Measurements from ENCODE around the gene CBY3. TPM values are rescaled to one million over a fixed set of nuclear protein-coding genes. Genes with fewer than 3 reads are reported as not detected.

CBY3 gene
- total RNA-seq, result not detected

- no peak within 1 kb of the TSS for H3K4me3 ChIP-seq
- DNase-seq (ENCODE audit: low spot score in 2 of 2), result no peak
- no peaks in the 10 kb centered on the region for H3K9me3 ChIP-seq
- peaks cover 30% of the 10 kb centered on the region for H3K4me1 ChIP-seq
- no peaks in the 10 kb centered on the region for H3K27me3 ChIP-seq
- no peak within 1 kb of the TSS for H3K27ac ChIP-seq
- TF ChIP-seq POLR2AphosphoS5 (IDR thresholded peaks at IDR 0.05) (no peak), POLR2A (IDR thresholded peaks at IDR 0.05) (no peak), CTCF (IDR thresholded peaks at IDR 0.05) (no peak), EP300 (IDR thresholded peaks at IDR 0.05) (no peak)
- WGBS, result 94% methylated on average over 5 of the region's 5 CpGs
- H3K36me3 ChIP-seq, result no peaks in the 10 kb centered on the region
Measured at GRCh38 chr5:179680780-179681401, at the start of gene CBY3. Gene CBY3, minus strand, starts transcription at chr5:179681034. Its CDS starts 116 bp downstream, at chr5:179680918.

GRCh38 chr5:179730356-179730755 is 49.5 kb upstream of the CBY3 start:
- DNase-seq (ENCODE audit: low spot score in 2 of 2), result no peak
- H3K36me3 ChIP-seq, result peaks cover 45% of the 10 kb centered on the region
- 68% methylated on average over 3 of the region's 3 CpGs for WGBS
- no peaks in the 10 kb centered on the region for H3K9me3 ChIP-seq
- peaks cover 25% of the 10 kb centered on the region for H3K4me1 ChIP-seq
- TF ChIP-seq POLR2AphosphoS5 (IDR thresholded peaks at IDR 0.05) (no peak), EP300 (IDR thresholded peaks at IDR 0.05) (no peak), CTCF (IDR thresholded peaks at IDR 0.05) (no peak), POLR2A (IDR thresholded peaks at IDR 0.05) (no peak)
- no peak overlapping the region for H3K4me3 ChIP-seq
- no peaks in the 10 kb centered on the region for H3K27me3 ChIP-seq
- H3K27ac ChIP-seq, result no peak overlapping the region

GRCh38 chr5:179729727-179730126 is 48.9 kb upstream of the CBY3 start:
- H3K36me3 ChIP-seq, result peaks cover 52% of the 10 kb centered on the region
- no peak overlapping the region for H3K27ac ChIP-seq
- TF ChIP-seq POLR2A (IDR thresholded peaks at IDR 0.05), result no peak
- TF ChIP-seq CTCF (IDR thresholded peaks at IDR 0.05), result no peak
- no peak for TF ChIP-seq EP300 (IDR thresholded peaks at IDR 0.05)
- no peak for TF ChIP-seq POLR2AphosphoS5 (IDR thresholded peaks at IDR 0.05)
- no peaks in the 10 kb centered on the region for H3K27me3 ChIP-seq
- no peak for DNase-seq (ENCODE audit: low spot score in 2 of 2)
- 76% methylated on average over 3 of the region's 3 CpGs for WGBS
- H3K4me3 ChIP-seq, result no peak overlapping the region
- H3K9me3 ChIP-seq, result no peaks in the 10 kb centered on the region
- H3K4me1 ChIP-seq, result peaks cover 20% of the 10 kb centered on the region

GRCh38 chr5:179729303-179729702 is 48.5 kb upstream of the CBY3 start:
- Histone ChIP-seq H3K4me1 (peaks cover 15% of the 10 kb centered on the region), H3K36me3 (peaks cover 56% of the 10 kb centered on the region), H3K27me3 (no peaks in the 10 kb centered on the region), H3K9me3 (no peaks in the 10 kb centered on the region), H3K4me3 (no peak overlapping the region), H3K27ac (no peak overlapping the region)
- no peak for DNase-seq (ENCODE audit: low spot score in 2 of 2)
- WGBS, result 91% methylated on average over 4 of the region's 4 CpGs
- no peak for TF ChIP-seq CTCF (IDR thresholded peaks at IDR 0.05)
- no peak for TF ChIP-seq POLR2AphosphoS5 (IDR thresholded peaks at IDR 0.05)
- TF ChIP-seq POLR2A (IDR thresholded peaks at IDR 0.05), result no peak
- TF ChIP-seq EP300 (IDR thresholded peaks at IDR 0.05), result no peak

- no peak for TF ChIP-seq EP300 (IDR thresholded peaks at IDR 0.05)
- TF ChIP-seq POLR2A (IDR thresholded peaks at IDR 0.05), result no peak
- TF ChIP-seq POLR2AphosphoS5 (IDR thresholded peaks at IDR 0.05), result no peak
- no peak for TF ChIP-seq CTCF (IDR thresholded peaks at IDR 0.05)
- H3K4me1 ChIP-seq, result peaks cover 7% of the 10 kb centered on the region
- H3K9me3 ChIP-seq, result no peaks in the 10 kb centered on the region
- H3K27ac ChIP-seq, result no peak overlapping the region
- H3K27me3 ChIP-seq, result no peaks in the 10 kb centered on the region
- no peak overlapping the region for H3K4me3 ChIP-seq
- peaks cover 78% of the 10 kb centered on the region for H3K36me3 ChIP-seq
- 86% methylated on average over 6 of the region's 6 CpGs for WGBS
- DNase-seq (ENCODE audit: low spot score in 2 of 2), result no peak
Measured at GRCh38 chr5:179727106-179727505, 46.3 kb upstream of the CBY3 start.

Data from suprapubic skin (tissue), 4 donors.